Ishikawa (cell line): ENCODE results near the gene ING2.

Experiments
- EGR1 ChIP-seq: IDR thresholded peaks from 2 replicates; pipeline ENCODE4 v1.6.1; 2012
- EP300 ChIP-seq: IDR thresholded peaks from 2 replicates; pipeline ENCODE4 v1.6.1; 2012; ENCODE audit warnings: borderline replicate concordance
- TAF1 ChIP-seq: IDR thresholded peaks from 2 replicates; pipeline ENCODE4 v1.6.1; 2012; ENCODE audit warnings: low read depth, mild to moderate bottlenecking
- TEAD4 ChIP-seq: IDR thresholded peaks from 2 replicates; pipeline ENCODE4 v1.6.1; 2012
- YY1 ChIP-seq: IDR thresholded peaks from 2 replicates; pipeline ENCODE4 v1.6.1; 2012; ENCODE audit warnings: low read depth
- ZBTB7A ChIP-seq: IDR thresholded peaks from 2 replicates; pipeline ENCODE4 v1.6.1; 2012; ENCODE audit warnings: low read depth
- TF ChIP-seq, protein P1 (sequence below): IDR thresholded peaks from 2 replicates; pipeline ENCODE4 v1.6.1; 2012

DNA sequence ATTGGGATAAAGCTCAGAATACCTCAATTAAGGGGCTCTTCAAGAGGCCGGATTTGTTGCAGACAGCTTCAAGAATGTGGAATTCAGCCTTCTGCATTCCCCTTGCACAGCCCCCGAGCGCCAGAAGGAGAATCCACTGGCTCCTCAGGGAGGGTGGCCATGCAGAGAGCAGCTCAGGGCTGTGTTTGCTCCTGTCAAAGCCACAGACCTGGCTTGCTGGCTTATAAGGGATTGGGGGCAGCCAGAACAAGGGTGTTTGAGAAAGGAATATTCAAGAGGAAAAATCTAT lies 36.8 kb downstream of the ING2 start:
- TF ChIP-seq, protein P1, sequence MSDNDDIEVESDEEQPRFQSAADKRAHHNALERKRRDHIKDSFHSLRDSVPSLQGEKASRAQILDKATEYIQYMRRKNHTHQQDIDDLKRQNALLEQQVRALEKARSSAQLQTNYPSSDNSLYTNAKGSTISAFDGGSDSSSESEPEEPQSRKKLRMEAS: no peak
- TF ChIP-seq EP300 (no peak), ZBTB7A (no peak), YY1 (no peak), TEAD4 (no peak), TAF1 (no peak), EGR1 (no peak)
